B cell (primary cell): ENCODE measurements around the gene ODC1. TPM values are rescaled to one million over a fixed set of nuclear protein-coding genes. Genes with fewer than 3 reads are reported as not detected.

Experiments
- ATAC-seq: fragments of 200-7000 bp; cut with Tn5 transposase; one replicate; pipeline ENCODE4 v1.10.0; 2021; ENCODE audit warnings: low read depth, mild to moderate bottlenecking, moderate number of reproducible peaks, moderate library complexity
- CTCF ChIA-PET: fragments of 350-600 bp; sonication (Branson Sonifier 250); formaldehyde crosslinking; loops from one replicate; lab custom pipeline; 2021; ENCODE audit warnings: antibody characterized with exemption, inconsistent platforms; lab: Charles Lee
- POLR2A ChIA-PET: fragments of 350-600 bp; sonication (Branson Sonifier 250); formaldehyde crosslinking; loops from one replicate; lab custom pipeline; 2021; ENCODE audit warnings: antibody characterized with exemption; lab: Charles Lee
- DNase-seq: peaks from one replicate; pipeline ENCODE4 v3.0.0; 2013
- H2AFZ ChIP-seq: 2 replicates; pipeline ENCODE4 v1.6.1; 2012; ENCODE audit warnings: mild to moderate bottlenecking, low read depth, low read length; ENCODE audit not compliant: insufficient read depth, poor library complexity, severe bottlenecking
- H3K27ac ChIP-seq, 2 donors: 1 replicate in 1 of 2; 2 replicates in 1 of 2; pipeline ENCODE4 v1.5.1; 2012 to 2013; ENCODE audit warnings: low read length in 2 of 2, mild to moderate bottlenecking in 2 of 2, moderate library complexity in 1 of 2
- H3K27me3 ChIP-seq, 4 experiments: fragments of 200-600 bp in 1 of 4; sonication (generic) in 1 of 4; replicated peaks in 1 of 4; 1 replicate in 2 of 4; 2 replicates in 2 of 4; pipeline versions ENCODE4 v1.6.1 to v1.7.0; 2013 to 2016; ENCODE audit warnings: low read length in 3 of 4, mild to moderate bottlenecking in 2 of 4, mixed read lengths in 1 of 4, moderate library complexity in 1 of 4; ENCODE audit not compliant: insufficient read depth in 4 of 4, control insufficient read depth in 3 of 4; ENCODE audit errors: control extremely low read depth in 1 of 4
- H3K36me3 ChIP-seq, 2 experiments: replicated peaks in 1 of 2; 1 replicate in 1 of 2; 2 replicates in 1 of 2; pipeline versions ENCODE4 v1.6.1 to v1.7.1; 2013; ENCODE audit warnings: low read length in 1 of 2; ENCODE audit not compliant: insufficient read depth in 2 of 2, control insufficient read depth in 1 of 2; ENCODE audit errors: control extremely low read depth in 1 of 2, extremely low read depth in 1 of 2
- H3K4me1 ChIP-seq, 2 donors: fragments of 200-600 bp in 1 of 2; sonication (generic) in 1 of 2; 1 replicate in 1 of 2; 2 replicates in 1 of 2; pipeline versions ENCODE4 v1.5.1 to v1.6.1; 2013 to 2017; ENCODE audit warnings: low read length in 2 of 2; ENCODE audit not compliant: control insufficient read depth in 2 of 2, insufficient read depth in 2 of 2
- H3K4me2 ChIP-seq: replicated peaks from 2 replicates; pipeline ENCODE3; 2012; ENCODE audit warnings: mild to moderate bottlenecking, low read depth, low read length; ENCODE audit not compliant: poor library complexity, severe bottlenecking
- H3K4me3 ChIP-seq, 5 experiments: fragments of 200-600 bp in 1 of 5; sonication (generic) in 1 of 5; 1 replicate in 3 of 5; 2 replicates in 2 of 5; pipeline versions ENCODE4 v1.5.1 to v1.7.0; 2011 to 2016; ENCODE audit warnings: low read length in 4 of 5, mild to moderate bottlenecking in 4 of 5, low read depth in 2 of 5, control low read depth in 1 of 5, moderate library complexity in 1 of 5; ENCODE audit not compliant: insufficient read depth in 1 of 5; ENCODE audit errors: control extremely low read depth in 1 of 5, extremely low read depth in 1 of 5
- H3K79me2 ChIP-seq: fragments of 200-600 bp; sonication (generic); one replicate; pipeline ENCODE4 v1.6.0; 2016; ENCODE audit warnings: low read length; ENCODE audit not compliant: control insufficient read depth, insufficient read depth
- H3K9ac ChIP-seq: fragments of 200-600 bp; sonication (generic); 2 replicates; pipeline ENCODE4 v1.6.1; 2017; ENCODE audit warnings: mild to moderate bottlenecking, low read length, moderate library complexity
- H3K9me3 ChIP-seq, 3 donors: one replicate each; pipeline versions ENCODE4 v1.6.1 to v1.7.1; 2013; ENCODE audit warnings: low read length in 2 of 3; ENCODE audit not compliant: control insufficient read depth in 2 of 3, insufficient read depth in 1 of 3; ENCODE audit errors: control extremely low read depth in 1 of 3
- H4K20me1 ChIP-seq: 2 replicates; pipeline ENCODE4 v1.6.0; 2012; ENCODE audit warnings: mild to moderate bottlenecking, low read length; ENCODE audit not compliant: insufficient read depth, control insufficient read depth, poor library complexity, severe bottlenecking
- H3K27ac Mint-ChIP-seq: one replicate; pipeline ENCODE4 v1.8.0; 2021; ENCODE audit warnings: mixed read lengths
- H3K27me3 Mint-ChIP-seq: one replicate; pipeline ENCODE4 v1.8.0; 2021; ENCODE audit warnings: mixed read lengths
- H3K4me1 Mint-ChIP-seq: one replicate; pipeline ENCODE4 v1.8.0; 2021; ENCODE audit warnings: mixed read lengths
- H3K4me3 Mint-ChIP-seq: one replicate; pipeline ENCODE4 v1.8.0; 2021; ENCODE audit warnings: mixed read lengths
- H3K9me3 Mint-ChIP-seq: one replicate; pipeline ENCODE4 v1.8.0; 2022; ENCODE audit warnings: mixed read lengths; ENCODE audit not compliant: insufficient read depth
- EZH2 ChIP-seq: IDR thresholded peaks from 2 replicates; pipeline ENCODE4 v1.6.1; 2012; ENCODE audit warnings: borderline replicate concordance, low read depth, mild to moderate bottlenecking, moderate library complexity, low read length; ENCODE audit not compliant: insufficient read depth, poor library complexity, severe bottlenecking
- WGBS: methylation state at CpG from one replicate; pipeline ENCODE4 v1.1.5; 2013; ENCODE audit warnings: missing lambda C conversion rate; ENCODE audit not compliant: insufficient coverage; 5-methylcytosine and 5-hydroxymethylcytosine counted together
- intact Hi-C: fragments of 100-400 bp; cut with micrococcal nuclease; formaldehyde crosslinking; loops from one replicate; pipeline ENCODE4 v1.10.0; 2022
- polyA plus RNA-seq: library from polyadenylated mRNA; depleted of rRNA; stranded (reverse); fragments of >200 nt; gene quantifications from 2 replicates; pipeline ENCODE4 v1.2.3, GENCODE V29; 2012
- total RNA-seq, 2 donors: library from RNA; stranded (reverse); fragments of 120-200 nt in 1 of 2; gene quantifications; 1 replicate in 1 of 2; 2 replicates in 1 of 2; pipeline versions ENCODE4 v1.2.3 to v1.2.4, GENCODE V29; 2013 to 2022
- TF ChIP-seq, protein P1 (sequence below): fragments of 200-600 bp; IDR thresholded peaks from one replicate; pipeline ENCODE4 v1.8.0; 2022; ENCODE audit warnings: antibody characterized with exemption, mild to moderate bottlenecking

The ODC1 gene
- total and polyA plus RNA-seq, 2 donors (not counting 1 experiment from before 2014, with no cell fraction given): 88.7 to 171 TPM

DNA sequence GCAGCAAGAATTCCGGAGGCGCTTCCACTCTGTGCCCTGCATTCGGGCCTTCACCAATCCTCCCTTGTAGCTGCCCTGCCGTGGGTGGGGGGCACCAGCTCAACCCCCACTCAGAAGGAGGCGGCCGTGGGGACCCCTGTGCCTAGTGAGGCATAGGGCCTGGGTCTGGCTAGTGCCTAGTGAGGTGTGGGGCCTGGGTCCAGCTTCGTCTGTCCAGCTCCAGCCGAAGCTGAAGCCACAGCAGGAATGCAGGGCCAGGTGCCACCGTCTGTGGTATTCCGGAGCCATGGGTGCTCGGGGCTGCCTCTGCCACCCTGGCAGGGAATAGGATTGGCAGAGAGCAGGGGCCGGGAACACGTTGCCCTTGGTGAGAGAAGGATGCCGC, 12.3 kb downstream of the ODC1 start:
- Histone ChIP-seq H3K4me2 (no peak overlapping the region), H4K20me1 (peaks cover 16% of the 10 kb centered on the region), H3K79me2 (no peaks in the 10 kb centered on the region), H3K9ac (no peak overlapping the region), H3K27me3 (peaks cover 0 to 4% (median 0%) of the 10 kb centered on the region in 4 experiments), H3K4me3 (no peak overlapping the region), H3K9me3 (no peaks in the 10 kb centered on the region), H3K27ac (no peak overlapping the region), H3K4me1 (peaks cover 12 to 18% of the 10 kb centered on the region in 2 donors), H3K36me3 (peaks cover 0 to 25% of the 10 kb centered on the region in 2 experiments), H2AFZ (no peak overlapping the region)
- Mint-ChIP-seq H3K27ac (no peak overlapping the region), H3K27me3 (no peaks in the 10 kb centered on the region), H3K4me1 (peaks cover 19% of the 10 kb centered on the region), H3K4me3 (no peak overlapping the region), H3K9me3 (no peaks in the 10 kb centered on the region)
- ATAC-seq (no peak), DNase-seq (no peak)
- TF ChIP-seq, protein P1, sequence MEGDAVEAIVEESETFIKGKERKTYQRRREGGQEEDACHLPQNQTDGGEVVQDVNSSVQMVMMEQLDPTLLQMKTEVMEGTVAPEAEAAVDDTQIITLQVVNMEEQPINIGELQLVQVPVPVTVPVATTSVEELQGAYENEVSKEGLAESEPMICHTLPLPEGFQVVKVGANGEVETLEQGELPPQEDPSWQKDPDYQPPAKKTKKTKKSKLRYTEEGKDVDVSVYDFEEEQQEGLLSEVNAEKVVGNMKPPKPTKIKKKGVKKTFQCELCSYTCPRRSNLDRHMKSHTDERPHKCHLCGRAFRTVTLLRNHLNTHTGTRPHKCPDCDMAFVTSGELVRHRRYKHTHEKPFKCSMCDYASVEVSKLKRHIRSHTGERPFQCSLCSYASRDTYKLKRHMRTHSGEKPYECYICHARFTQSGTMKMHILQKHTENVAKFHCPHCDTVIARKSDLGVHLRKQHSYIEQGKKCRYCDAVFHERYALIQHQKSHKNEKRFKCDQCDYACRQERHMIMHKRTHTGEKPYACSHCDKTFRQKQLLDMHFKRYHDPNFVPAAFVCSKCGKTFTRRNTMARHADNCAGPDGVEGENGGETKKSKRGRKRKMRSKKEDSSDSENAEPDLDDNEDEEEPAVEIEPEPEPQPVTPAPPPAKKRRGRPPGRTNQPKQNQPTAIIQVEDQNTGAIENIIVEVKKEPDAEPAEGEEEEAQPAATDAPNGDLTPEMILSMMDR: no peak
- intact Hi-C loops: loop anchor here (1.0 to 2.0 kb wide), 4 partner anchors 27 to 364 kb away; no protein-coding TSS in a partner anchor
- POLR2A ChIA-PET: interaction anchor here (0.5 to 1.4 kb wide), 6 partner anchors 10 to 355 kb away, joined by 3 to 8 read pairs (median 4); partner anchors contain the start of genes ODC1 and RRM2
- 88% methylated on average over 13 of the region's 14 CpGs for WGBS
- CTCF ChIA-PET: interaction anchor here (1.0 to 11.0 kb wide), 35 partner anchors 10 to 621 kb away, joined by 3 to 220 read pairs (median 7); partner anchors contain the start of genes CYS1, HPCAL1, ODC1 and RRM2

DNA sequence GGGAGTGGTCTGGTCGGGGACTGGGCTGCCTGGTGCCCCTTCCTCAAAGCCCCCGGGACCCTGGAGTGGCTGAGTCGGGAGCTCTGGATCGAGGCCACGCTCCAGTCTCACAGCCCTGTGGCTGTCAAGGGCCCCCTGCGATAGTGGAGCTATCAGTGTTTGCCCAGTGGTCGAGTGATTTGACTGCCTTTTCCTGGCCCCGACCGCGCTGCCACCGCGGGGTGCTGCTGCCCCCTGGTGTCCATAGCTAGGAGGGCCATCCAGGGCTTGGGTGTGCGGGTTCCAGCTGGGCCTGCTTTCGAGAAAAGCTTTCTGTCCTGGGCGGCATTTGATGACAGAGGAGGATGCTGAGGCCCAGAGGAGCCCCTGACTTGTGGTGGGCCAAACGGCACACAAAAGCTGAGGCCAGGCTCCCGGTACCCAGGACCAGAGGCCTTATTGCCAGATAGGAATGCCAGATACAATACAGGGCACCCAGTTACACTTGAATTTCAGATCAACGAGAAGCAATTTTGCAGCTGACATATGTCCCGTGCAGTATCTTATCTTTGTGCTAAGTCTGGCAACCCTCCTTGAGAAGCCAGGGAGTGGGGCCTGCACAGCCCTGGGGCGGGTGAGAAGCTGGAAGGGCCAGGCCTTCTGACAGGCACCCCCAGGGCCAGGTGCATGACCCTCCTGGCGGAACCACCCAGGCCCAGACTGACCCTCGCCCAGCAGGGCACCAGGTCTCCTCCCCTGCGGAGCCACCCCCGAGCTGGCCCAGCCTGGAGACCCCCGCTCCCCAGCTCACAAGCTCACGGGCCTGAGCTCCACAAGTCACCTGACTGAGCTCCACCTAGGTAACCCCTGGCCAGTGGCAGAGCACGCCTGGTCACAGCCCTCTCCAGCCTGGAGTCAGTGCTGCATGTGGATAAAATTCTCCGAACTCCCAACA, 13.0 kb downstream of the ODC1 start:
- Histone ChIP-seq H3K9ac (no peak overlapping the region), H3K4me1 (peaks cover 12 to 18% of the 10 kb centered on the region in 2 donors), H3K79me2 (no peaks in the 10 kb centered on the region), H3K27ac (no peak overlapping the region), H4K20me1 (peaks cover 10% of the 10 kb centered on the region), H3K4me2 (peak overlapping the region; percentile 53), H3K36me3 (peaks cover 0 to 19% of the 10 kb centered on the region in 2 experiments), H3K4me3 (no peak overlapping the region), H3K9me3 (no peaks in the 10 kb centered on the region), H3K27me3 (peaks cover 0 to 4% (median 0%) of the 10 kb centered on the region in 4 experiments), H2AFZ (no peak overlapping the region)
- H3K4me1 Mint-ChIP-seq: peaks cover 19% of the 10 kb centered on the region
- no peaks in the 10 kb centered on the region for H3K9me3 Mint-ChIP-seq
- no peak overlapping the region for H3K4me3 Mint-ChIP-seq
- no peaks in the 10 kb centered on the region for H3K27me3 Mint-ChIP-seq
- 38% methylated on average over 28 of the region's 28 CpGs for WGBS
- intact Hi-C loops: loop anchor here (1.0 to 2.0 kb wide), 4 partner anchors 26 to 363 kb away; no protein-coding TSS in a partner anchor
- H3K27ac Mint-ChIP-seq: peak overlapping the region; percentile 74
- peak; percentile 79 for ATAC-seq
- TF ChIP-seq, protein P1: peak; percentile 93
- no peak for TF ChIP-seq EZH2
- DNase-seq: peak; percentile 88
- POLR2A ChIA-PET: interaction anchor here (0.5 to 1.4 kb wide), 9 partner anchors 11 to 354 kb away, joined by 3 to 5 read pairs (median 3); partner anchors contain the start of genes ODC1 and RRM2
- CTCF ChIA-PET: interaction anchor here (0.7 to 11.0 kb wide), 52 partner anchors 9 to 620 kb away, joined by 3 to 220 read pairs (median 6); partner anchors contain the start of genes CYS1, HPCAL1, ODC1 and RRM2
